GM18498 (cell line): ENCODE results near the gene UPK3BL1.
"Not testable (repeated sequence)": the region's sequence is repeated elsewhere in the genome, so short reads cannot be mapped to it uniquely, and the experiment has no call there.

Experiments used
- ATAC-seq: cut with Tn5 transposase; IDR thresholded peaks from one replicate; pipeline ENCODE4 v1.9.1; 2021; ENCODE audit warnings: mild to moderate bottlenecking, moderate library complexity; ENCODE audit not compliant: unreplicated experiment

The UPK3BL1 gene, protein sequence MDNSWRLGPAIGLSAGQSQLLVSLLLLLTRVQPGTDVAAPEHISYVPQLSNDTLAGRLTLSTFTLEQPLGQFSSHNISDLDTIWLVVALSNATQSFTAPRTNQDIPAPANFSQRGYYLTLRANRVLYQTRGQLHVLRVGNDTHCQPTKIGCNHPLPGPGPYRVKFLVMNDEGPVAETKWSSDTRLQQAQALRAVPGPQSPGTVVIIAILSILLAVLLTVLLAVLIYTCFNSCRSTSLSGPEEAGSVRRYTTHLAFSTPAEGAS

DNA sequence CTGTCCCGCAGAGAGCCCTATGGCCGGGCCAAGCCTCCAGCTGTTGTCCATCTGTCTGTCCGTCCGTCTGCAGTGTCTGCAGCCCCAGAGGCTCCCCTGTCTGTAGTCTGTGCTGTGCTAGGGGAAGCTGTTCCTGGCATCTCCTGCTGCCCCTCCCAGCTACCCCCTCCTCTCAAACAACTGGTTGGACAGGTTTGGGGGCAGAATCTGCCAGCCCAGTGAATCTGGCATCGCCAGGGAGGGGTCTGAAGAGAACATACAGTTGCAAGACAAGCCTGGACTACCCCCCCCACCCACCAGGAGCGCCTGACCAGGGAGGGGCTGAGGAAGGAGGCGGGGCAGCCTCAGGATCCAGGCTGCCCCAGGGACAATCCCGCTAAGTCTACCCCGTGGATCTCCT, at the start of gene UPK3BL1:
Gene UPK3BL1 (minus strand): TSS at position 101 of the 400 bp plus-strand sequence. CDS start 50 bp downstream, at position 51.
- ATAC-seq = not testable (repeated sequence)

DNA sequence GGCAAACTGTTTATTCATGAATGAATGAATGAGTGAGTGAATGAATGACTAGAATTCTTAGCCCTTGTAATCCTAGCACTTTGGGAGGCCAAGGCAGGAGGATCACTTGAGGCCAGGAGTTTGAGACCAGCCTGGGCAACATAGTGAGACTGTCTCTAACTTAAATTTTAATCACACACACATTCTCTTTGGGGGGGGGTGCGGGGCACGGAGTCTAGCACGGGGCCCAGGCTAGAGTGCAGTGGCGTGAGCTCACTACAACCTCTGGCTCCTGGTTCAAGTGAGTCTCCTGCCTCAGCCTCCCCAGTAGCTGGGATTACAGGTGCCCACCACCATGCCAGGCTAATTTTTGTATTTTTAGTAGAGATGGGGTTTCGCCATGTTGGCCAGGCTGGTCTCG, 48.0 kb upstream of the UPK3BL1 start:
- ATAC-seq = not testable (repeated sequence)

DNA sequence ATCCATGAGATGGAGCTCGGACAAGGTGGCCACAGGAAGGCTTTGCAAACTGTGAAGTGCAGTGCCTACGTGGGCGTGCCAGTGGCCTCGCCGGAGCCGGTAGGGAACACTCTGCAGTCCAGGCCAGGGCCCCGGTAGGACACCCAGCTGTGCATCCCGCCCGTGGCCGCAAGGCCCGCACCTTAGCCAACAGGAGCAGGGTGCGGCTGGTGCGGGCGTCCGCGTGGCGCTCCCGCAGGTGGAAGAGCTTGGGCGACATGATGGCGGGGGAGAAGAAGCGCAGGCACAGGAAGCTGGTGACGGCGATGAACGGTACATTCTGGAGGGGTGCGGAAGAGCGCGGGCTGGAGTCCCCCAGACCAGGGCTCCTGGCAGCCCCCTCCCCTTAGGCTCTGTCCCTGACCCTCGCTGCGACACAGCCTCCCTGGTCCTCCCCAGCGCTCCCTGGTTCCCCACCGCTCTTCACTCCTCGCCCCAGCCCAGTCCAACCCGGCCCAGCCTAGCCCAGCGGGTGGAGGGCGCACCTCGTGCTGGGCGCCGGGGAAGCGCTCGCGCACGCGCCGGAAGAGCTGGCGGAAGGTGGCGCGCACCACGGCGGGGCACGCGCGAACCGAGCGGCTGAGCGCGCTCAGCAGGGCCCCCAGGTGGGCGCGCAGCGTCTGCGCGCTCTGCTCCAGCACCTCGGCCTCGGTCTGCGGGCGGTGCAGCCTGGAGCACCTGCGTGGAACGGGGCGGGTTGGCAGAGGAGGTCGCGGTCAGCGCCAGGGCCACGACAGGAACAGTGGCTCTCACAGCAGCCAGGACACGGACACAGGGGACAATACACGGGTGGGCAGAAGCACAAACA, 47.1 kb upstream of the UPK3BL1 start:
- peak; percentile 75 for ATAC-seq

DNA sequence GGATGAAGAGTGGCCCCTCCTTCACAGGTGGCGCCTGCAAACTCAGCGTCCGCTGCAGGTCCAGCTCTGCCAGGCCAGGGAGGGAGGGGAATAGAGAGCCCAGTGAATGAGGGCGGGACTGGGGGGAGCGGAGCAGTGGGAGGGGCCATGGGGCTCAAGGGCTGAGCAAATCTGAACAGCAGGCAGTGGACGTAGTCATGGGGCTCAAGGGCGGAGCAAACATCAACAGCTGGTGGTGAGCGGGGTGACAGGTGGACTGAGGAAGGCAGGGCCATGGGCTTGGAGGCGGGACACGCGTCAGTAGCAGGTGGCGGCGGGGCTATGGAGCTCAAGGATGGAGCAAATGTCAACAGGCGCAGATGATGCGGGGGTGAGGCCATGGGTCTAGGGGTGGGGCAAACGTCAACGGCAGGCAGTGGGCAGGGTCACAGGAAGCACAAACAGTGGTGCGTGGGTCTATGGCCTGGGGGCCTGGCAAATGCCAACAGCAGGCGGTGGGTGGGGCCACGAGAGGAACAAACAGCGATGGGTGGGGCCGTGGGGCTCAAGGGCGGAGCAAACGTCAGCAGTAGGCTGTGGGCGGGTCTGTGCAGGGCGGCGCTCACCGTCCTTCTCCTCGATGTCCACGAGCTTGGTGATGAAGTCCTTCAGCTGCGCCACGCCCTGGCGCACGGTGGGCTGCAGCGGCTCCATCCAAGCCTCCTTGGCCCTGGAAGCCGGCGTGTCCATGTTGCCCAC, 45.9 kb upstream of the UPK3BL1 start:
- peak; percentile 79 for ATAC-seq

DNA sequence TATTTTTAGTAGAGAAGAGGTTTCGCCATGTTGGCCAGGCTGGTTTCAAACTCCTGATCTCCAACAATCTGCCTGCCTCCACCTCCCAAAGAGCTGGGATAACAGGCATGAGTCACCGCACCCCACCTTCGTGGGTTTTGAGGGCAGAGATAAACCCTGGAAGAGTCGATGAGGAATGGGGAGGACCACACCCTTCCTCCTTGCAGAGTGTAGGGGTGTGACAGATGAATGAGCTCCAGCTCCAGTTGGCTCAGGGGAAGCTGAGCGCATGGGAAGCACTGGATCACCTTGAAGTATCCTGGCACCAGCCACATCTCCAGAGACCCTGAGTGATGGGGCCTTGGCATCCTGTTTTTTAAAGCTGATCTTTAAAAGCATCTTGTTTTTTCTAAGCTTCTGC, 40.0 kb upstream of the UPK3BL1 start:
- not testable (repeated sequence) for ATAC-seq

DNA sequence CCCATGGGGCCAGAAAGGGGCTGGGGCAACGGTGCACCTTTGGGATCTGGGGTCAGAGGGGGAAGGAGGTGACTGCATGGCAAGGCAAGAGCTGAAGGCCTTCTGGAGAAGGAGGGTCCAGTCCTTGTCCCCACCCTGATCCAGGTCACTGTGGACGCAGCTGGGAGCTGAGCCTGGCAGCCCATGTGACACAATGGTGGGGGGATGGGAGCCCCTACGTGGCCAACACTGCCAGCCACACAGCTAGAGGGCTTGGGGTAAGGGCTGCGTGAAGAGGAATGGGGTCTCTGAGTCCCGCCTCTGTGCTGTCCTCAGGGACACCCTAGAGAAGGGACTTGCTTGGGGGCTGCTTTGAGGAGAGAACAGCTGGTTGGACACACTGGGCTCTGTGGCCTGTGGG, 38.2 kb upstream of the UPK3BL1 start:
- ATAC-seq = not testable (repeated sequence)

DNA sequence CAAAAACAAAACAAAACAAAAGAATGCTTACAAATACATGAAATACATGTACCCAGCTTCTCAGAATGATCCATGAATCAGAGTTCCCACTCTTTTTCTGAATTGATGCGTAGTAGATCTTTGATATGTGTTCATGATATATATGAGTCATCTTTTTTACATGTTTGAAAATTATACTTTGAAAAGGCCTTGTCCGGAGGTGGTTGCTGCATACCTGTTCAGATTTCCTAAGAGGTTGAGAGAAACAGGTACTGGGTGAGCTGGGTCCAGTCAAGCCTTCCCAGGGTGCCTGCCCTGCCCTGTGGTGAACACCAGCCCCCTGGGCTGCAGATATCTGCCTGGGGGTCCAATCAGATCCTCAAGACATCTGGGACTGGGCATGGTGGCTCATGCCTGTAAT, 33.0 kb upstream of the UPK3BL1 start:
- ATAC-seq = not testable (repeated sequence)

DNA sequence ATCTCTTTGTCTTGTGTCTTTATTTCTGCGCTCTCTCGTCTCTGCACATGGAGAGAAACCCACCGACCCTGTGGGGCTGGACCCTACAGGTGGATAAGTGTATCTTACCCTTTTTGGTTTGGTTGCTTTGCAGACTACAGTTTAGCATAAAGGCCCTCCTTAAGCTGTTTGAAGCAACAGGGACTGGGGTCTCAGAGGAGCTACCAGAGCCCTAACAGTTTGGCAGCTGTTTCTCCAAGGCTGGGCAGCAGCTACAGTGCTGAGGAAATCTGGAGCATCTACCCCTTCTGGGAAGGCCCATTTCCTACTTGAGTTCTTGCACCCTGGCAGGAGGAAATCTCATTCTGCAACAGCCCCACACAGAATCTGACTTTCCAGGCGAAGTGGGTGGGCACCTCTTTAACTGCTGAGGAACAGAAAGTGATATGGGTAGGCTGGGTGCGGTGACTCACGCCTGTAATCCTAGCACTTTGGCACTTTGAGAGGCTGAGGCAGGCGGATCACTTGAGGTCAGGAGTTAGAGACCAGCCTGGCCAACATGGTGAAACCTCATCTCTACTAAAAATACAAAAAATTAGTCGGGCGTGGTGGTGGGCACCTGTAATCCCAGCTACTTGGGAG, 31.0 kb upstream of the UPK3BL1 start:
- ATAC-seq = not testable (repeated sequence)

DNA sequence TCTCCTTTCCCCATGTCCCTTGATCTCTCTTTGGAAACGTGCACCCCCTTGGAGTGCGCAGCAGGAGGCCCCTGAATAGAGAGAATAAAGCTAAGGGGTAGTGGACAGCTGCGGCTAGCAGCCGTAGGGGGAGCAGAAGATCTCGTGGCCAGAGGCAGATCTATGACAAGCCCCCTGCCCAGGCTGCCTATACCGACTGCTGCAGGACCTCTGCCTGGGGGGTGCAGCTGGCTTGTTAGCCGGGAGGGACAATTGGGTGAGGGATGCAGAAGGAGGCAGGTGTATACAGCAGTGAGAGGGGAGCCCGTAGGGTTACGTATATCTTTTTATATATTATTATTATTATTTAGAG, 29.3 kb upstream of the UPK3BL1 start:
- ATAC-seq = peak; percentile 35

DNA sequence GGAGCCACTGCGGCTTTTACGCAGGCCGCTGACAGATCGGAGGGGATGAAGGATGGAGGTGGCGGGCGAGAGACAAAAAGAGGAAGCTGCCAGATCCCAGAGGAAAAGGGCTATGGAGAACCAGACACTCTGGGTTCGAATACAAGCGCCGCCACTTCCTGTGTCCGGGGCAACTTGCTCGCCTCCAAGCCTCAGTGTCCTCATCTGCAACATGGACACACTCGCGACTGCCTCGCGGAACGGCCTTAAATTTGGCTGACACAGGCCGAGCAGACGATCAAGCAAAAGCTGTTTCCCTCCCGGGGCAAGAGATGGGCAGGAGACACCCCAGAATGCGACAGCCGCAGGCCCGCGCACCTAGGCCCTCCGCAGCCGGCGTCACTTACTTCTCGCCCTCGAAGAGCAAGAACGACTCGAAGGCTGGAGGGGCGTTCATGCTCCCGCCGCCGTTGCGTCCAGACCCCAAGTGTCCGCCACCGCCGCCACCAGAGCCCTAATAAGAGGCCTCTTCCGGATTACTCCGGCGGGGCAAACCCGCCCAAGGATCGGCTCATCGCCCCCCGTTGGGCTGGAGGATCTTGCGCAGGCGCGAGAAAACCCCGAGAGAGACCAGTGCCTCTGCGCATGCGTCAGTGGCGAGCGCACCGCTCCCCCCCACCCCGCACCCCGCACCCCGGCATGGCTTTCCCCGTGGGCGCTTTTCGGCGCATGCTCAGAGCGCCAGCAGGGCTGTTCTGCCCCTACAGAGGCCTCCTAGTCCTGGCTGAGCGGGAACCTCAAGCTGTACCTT, 28.8 kb upstream of the UPK3BL1 start, which contains the start of gene POLR2J2:
Gene POLR2J2 (minus strand): TSS at position 498 of the 790 bp plus-strand sequence. CDS start 62 bp downstream, at position 436.
- peak; percentile 78 for ATAC-seq

DNA sequence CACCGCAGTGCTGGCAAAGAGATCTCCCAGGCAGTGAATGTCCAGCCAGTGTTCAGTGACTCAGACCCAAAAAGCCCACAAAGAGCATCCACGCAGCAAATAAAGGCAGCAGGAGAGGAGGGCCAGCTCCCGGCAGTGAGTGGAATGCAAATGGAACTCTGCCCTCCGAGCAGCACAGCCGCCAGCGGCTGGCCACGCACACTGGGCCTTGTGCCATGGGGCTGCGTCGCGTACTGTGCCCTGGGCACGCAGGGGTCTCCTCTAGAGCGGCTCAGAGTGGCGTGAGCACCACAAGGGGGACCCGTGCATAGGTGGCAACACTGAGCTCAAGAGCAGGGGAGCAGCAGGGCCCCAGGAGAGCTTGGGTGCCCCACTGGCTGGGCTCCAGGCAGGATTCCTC, 24.9 kb upstream of the UPK3BL1 start:
- not testable (repeated sequence) for ATAC-seq

DNA sequence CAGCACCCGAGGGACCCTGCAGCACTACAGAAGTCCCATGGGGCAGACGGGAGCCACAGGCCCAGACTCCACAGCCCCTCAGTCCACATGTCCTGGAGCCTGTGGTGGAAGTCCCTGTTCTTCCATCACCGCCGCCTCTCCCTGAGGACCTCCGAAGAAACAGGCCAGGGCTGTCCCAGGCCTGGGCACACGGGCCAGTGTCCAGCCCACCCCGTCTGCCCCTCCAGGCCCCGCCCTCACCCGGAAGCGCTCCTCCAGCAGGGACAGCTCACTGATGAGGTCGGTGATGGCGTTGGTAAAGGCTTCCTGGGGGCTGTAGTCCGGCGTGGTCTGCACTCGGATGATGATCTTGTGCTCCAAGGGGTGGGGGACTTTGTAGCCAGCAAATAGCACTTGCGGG, 24.3 kb upstream of the UPK3BL1 start:
- ATAC-seq = not testable (repeated sequence)

DNA sequence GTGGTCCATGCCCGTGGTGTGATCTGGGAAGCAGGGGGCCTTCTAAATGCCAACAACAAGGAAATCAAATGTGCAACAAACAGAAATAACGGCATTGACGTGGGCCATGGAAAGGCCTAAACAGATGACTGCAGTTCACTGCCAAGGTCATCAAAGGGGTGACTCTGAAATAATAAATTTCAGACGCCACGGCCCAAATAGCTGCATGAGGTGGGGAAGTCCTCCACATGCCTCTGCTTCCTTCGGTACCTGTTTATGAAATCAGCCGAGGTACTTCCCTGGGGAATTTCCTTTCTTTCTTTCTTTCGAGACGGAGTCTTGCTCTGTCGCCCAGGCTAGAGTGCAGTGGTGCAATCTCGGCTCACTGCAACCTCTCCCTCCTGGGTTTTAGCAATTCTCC, 22.2 kb upstream of the UPK3BL1 start:
- ATAC-seq = not testable (repeated sequence)

DNA sequence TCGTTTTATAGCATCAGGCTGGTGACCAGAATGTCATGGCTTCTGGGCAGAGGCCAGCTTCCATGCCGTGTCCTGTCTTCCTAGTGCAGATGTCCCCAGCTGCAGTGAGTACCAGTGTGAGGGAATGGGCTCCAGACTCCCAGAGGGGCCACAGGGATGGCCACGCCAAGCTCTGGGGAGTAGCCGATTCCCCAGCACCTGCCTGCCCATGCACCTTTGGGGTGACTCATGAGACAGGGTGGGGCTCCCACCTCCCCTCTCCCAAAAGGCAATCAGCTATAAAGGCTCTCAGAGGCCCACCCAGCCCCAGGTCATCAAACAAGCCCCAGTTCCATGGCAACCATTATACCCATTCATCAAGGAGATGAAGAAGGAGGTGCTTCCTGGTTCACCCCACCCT, 7.3 kb upstream of the UPK3BL1 start, which contains the start of gene SPDYE2B:
Gene SPDYE2B (plus strand): TSS at position 396 of the 400 bp plus-strand sequence. CDS start 2,030 bp downstream, outside the sequence.
- ATAC-seq = not testable (repeated sequence)

DNA sequence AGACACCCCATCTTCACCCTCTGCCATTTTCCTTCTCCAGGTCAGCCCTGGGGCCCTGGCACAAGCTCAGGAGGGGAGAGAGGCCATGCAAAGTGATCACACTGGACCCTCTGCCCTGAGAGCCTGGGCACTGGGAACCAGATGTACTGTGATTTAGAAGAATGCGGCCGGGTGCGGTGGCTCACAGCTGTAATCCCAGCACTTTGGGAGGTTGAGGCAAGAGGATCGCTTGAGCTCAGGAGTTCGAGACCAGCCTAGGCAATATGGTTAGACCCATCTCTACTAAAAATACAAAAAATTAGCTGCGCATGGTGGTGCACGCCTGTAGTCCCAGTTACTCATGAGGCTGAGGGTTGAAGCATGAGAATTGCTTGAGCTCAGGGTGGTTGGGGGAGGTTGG, 5.2 kb upstream of the UPK3BL1 start:
- not testable (repeated sequence) for ATAC-seq

DNA sequence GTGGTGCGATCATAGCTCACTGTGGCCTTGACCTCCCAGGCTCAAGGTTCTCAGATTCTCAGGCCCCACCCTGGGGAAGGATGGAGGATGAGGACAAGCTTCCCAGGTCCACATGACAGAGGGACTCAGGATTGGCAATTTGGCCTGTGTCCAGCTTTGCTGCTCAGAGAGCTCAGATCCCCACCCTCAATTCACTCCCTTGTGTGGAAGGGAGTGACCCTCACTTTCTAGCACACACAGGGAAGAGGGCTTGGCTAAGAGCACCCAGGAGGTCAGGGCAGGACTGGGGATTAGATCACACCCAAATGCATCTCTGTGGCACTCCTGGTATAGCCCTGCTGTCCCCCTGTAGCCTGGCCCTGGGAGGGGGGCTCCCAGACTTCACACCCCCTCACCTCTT, 813 bp upstream of the UPK3BL1 start:
- ATAC-seq = not testable (repeated sequence)

DNA sequence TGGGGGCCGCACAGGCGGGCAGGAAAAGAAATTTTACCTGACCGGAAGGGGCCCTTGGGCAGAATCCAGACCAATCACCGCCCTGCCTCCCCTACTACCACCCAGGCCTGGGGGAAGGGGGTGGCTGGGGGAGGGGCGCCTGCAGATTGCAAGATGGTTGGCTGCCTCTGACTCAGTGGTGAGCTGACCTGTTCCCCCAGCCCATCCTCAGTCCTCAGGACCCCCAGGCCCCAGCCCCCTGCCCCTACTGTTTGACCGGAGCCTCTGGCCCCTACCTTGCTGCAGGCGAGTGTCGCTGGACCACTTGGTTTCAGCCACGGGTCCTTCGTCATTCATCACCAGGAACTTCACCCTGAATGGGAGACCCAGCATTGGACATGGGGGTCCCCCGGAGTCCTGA, 3.7 kb downstream of the UPK3BL1 start:
- ATAC-seq = peak; percentile 9

DNA sequence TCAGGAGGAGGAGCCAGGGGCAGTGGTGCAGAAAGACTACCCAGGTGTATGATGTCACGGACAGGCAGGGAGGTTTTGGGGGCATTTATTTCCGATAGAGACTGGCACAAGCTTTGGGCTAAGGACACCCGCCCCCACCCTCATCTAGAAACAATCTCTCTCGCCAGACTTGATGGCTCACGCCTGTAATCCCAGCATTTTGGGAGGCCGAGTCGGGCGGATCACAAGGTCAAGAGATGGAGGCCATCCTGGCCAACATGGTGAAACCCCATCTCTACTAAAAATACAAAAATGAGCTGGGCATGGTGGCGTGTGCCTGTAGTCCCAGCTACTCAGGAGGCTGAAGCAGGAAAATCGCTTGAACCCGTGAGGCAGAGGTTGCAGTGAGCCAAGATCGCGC, 5.6 kb downstream of the UPK3BL1 start:
- ATAC-seq = not testable (repeated sequence)

DNA sequence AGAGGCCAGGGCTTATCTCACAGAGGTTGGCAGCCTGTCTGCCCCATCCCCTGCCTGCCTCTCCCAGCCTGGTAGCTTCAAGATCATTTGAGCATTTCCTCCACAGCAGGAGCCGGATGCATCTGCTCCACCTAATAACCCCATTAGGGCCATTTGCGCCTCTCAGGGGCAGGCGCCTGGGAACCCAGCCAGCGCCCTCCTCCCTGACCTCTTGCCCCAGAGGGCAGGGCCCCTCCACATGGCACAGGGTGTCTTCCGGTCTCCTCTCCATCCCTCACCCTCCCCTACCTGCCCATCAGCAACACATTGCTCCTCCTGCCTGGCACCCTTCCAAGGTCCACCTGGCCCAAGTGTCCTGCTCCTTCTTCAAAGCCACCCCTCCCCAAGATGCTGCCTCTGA, 7.2 kb downstream of the UPK3BL1 start:
- not testable (repeated sequence) for ATAC-seq

DNA sequence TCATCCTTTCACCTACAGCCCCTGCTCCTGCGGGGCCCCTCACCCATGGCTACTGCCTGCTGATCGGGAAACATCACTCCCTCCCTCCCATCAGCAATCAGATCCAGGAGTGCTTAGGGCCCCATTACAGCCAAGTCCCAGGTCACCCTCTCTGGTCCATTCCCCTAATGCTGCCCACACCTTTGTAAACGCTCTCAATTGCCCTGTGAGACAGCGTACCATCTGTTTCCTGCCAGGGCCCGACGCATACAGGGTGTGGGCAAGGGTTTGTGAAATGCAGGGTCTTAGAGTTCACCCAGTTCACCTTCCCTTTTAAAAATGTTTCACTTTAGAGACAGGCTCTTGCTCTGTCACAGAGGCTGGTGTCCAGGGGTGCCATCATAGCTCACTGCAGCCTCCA, 8.3 kb downstream of the UPK3BL1 start:
- ATAC-seq = not testable (repeated sequence)
